HG03342 (cell line): Measurements from ENCODE around the gene IL1R1.

ENCODE experiments used
- ATAC-seq: cut with Tn5 transposase; IDR thresholded peaks from one replicate; pipeline ENCODE4 v1.9.1; 2021; ENCODE audit warnings: mild to moderate bottlenecking, moderate library complexity; ENCODE audit not compliant: unreplicated experiment

The IL1R1 gene

DNA sequence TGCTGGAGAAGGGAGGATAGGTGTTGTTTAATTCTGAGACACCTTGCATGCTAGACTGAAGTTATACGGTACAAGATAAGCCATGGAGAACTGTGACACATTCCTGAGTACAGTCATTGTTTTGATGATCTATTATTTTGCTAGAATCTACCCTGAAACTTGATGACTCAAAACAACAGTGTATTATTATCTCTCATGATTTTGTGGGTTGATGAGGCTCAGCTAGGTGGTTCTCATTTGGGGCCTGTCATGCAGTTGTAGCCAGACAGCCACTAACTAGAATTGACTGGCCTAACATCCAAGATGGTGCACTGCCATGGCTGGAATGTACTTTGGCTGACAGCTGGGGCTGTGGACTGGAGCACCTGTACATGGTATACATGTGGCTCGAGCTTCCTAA, 5.4 kb upstream of the IL1R1 start:
- ATAC-seq = no peak

DNA sequence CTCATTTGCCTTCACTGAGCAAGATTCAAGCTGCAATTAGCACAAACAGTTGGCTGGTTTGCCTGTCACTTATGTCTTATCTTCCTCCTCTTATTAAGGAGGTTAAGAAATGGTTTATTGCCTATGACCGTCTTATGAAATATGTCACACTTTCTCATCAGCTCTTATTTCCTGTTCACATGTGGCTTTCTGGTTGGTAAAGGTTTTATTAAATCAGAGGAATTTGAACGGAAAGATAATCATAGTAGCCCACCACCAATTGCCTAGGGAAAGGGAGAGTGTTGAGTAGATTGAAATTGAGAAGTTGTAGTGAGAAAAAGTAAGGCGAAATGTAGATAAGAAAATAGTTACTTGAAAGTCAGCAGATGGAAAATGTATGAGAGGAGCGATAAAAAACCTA, 4.2 kb upstream of the IL1R1 start:
- ATAC-seq = no peak

DNA sequence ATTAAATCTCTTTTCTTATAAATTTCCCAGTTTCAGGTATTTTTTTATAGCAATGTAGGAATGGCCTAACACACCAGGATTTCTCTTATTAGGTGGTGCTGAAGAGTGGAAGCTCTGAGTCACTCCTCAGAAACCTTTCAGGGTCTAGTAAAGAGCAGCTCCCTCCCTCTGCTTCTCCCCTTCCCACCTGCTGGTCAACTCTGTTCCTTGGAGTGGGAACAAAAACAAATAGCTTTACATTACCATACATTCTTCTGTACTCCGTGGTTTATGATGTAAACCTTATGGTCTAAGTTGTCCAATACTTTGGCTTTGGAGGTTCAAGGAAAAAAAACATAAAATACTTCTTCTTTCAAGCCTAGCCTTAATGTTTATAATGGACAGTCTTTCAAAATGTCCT, 2.7 kb upstream of the IL1R1 start:
- no peak for ATAC-seq

DNA sequence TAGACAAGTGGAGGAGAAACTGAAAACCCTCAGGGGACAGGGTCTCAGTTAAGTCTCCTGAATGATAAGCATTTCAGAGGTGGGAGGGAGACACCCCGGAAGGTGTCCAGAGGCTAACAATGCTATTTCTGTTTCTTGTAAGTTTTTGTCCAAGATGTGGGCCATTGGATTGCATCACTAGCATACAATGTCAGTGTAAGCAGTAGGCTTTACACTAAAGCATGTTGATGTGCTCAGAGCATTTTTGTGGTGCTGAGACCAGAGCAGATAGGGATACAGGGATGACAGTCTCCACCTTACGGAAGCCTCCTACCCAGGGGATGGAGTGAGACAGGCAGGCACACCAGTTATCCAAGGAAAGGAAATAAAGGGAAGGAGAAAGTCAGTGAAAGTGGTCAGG, 2.2 kb upstream of the IL1R1 start:
- ATAC-seq = no peak

DNA sequence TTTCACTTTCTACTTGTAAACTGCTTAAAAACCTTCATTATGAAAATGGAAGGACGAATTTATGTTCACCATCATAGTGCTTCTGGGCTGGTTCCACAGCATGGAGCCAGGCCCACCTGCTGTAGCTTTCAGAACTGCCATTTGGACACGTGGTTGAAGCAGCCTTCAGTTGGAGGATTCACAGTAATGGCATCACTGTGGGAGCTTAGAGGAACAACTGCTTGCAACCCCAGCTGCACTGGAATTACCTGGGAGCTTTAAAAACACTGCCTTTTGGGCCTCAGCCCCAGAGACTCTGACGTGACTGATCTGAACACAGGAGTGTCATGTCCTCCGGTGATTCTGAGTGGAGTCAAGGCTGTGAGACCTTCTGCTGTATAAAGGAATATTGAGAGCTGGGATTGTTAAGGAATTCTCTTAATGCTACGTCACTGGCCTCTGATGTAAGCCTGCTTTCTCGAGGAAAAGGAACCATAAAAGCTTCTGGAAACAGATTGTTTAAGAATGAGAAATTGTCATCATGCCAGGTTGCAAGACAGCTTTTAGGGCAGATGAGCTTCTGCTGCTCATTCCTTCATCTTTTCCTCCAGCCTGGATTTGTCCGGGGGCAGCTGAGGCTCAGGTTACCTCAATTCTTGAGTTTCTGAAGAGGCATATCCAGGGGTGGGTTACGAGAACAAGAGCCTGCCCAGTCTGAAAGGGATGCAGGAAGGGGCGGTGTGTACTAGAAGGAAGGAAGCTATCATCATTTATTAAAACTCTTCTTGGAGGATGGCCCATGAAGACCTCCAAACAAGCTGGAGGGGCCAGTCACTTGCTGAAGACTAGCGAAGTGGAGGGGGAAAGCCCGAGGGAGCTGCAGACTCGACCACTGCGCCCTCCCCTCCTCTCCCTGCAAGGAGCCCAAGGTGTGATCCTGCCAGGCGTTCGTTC, 1.3 kb upstream of the IL1R1 start:
- ATAC-seq = no peak

DNA sequence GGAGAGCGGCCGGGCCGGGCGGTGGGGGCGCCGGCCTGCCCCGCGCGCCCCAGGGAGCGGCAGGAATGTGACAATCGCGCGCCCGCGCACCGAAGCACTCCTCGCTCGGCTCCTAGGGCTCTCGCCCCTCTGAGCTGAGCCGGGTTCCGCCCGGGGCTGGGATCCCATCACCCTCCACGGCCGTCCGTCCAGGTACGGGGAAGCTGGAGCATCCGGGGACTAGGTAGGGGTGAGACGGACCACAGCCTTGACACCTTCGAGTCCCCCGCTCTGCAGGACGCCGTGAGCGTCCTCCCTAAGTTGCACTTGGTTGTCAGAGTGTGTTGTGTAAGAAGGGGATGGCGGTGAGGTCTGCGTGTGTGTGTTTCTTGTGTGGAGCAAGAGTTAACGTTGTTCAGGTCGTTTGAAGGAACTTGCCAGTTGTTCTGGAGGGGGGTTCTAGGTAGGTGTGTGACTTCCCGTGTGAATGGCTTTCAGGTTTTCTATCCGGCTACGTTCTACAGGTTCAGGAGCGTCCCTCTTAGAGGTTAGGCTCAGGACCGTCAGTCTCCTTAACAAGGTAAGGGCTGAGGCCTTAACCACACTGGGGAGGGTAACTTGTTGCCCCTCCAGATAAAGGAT, 393 bp downstream of the IL1R1 start:
- ATAC-seq = no peak

DNA sequence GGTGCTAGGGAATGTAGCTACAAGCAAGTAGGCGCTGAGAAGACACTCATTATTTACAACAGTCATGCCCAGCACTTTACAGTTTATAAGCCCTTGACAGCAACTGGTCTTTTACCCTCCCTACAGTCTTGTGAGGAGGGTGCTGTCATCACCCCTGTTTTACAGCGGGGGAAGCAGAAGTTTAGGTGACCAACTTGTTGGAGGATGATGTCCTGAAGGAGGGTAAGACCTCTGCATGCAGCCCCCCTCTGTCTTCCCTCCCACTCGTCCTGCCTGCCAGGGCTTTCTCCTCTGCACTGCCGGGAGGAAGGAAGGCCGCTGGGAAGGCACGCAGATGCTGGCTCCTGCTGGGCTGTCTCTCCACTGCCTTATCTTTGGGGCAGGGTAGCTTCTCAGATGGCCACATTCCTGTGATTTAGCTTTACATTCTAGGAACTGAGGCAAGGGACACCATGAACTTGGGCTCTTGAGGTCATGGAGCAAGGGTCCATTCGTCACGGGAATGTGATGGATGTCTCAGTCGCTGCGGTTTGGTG, 972 bp downstream of the IL1R1 start:
- ATAC-seq = no peak

DNA sequence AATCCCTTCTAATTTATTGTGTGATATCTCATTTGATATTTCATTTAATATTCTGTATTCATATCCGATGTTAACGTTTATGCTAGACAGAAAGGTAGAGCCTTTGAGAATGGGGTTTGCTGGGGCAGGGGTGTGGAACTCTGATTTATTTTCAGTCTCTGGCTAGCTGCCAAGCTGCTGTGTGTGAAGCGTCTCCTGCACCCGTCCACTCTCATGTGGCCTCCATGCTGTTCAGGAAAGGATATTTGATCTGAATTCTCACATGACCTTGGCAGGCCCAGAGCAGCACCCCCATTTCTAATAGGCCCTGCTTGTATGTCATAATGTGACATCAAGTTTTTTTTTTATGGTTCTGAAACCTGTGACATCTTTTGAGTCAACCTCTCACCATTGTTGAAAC, 1.6 kb downstream of the IL1R1 start:
- ATAC-seq = no peak

DNA sequence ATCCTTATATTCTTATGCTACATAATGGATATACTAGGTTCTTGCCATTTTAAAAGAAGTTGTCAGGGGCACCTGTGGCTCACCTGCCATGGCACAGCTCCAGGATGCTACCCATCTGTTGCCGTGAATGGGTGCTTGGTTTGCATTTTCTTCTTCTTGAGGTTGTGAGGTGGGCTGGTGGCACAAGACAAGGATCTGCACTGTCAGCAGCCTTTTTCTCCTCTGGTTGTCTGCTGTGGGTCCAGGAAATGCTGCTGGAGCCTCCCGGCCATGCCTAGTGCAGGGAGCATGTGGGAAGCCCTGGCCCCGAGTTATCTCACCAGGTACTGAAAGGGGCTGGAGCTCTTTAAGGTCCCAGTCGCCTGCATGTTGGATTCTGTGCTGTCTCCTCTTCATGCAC, 2.6 kb downstream of the IL1R1 start:
- no peak for ATAC-seq

DNA sequence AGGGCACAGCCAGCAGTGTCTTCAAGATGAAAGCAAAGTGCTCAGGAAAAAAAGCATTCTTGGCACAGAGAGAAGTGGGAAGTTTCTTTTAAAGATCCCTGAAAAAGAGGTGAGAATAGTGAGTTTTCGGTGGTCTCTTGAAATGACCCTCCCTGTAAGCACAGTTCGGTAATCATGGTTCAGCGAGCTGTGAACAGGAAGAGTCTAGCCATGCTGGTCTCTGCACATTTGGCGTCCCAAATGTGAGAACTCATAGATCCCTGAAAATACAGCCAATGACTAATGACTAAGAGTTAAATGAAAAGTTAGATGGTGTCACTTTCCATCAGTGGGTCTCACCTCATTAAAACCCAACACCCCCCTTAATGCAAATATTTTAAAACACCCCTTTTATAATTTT, 3.4 kb downstream of the IL1R1 start:
- no peak for ATAC-seq

DNA sequence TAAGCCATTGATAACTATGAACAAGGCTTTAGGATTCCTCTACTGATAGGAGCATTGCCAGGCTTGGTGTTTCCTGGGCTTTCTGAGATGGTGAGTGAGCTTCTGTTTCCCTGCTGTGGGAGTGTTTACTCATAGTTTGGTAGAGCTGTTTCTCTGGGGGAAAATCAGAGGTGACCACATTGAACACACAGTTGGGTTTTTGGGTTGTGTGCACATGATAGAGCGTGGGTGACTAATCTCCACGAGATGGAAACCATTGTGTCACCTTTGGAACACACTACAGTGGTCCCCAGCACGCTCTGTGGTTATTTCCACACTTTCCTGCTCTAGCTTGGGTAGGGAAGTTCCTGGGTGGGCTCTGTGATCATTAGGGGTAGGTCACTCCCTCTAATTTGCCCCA, 5.4 kb downstream of the IL1R1 start:
- ATAC-seq = no peak

DNA sequence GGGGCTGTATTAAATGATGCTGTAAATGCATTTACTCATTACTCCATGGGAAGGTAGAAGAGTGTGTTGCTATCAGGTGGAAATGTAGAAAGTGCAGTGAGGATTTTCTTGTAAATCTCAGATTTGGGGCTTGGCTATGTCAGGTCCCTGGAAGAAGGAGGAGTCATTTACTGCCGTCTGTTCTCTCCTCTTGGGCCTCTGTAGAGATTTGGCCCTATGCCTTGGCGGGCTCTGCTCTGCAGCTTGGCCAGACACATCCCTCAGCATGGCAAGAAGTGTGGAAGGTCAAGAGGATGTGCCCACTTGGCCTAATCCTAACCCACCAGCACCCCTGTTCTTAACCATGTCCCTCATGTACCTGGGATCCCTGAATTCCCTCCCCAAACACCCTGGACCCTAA, 6.7 kb downstream of the IL1R1 start:
- ATAC-seq = no peak

DNA sequence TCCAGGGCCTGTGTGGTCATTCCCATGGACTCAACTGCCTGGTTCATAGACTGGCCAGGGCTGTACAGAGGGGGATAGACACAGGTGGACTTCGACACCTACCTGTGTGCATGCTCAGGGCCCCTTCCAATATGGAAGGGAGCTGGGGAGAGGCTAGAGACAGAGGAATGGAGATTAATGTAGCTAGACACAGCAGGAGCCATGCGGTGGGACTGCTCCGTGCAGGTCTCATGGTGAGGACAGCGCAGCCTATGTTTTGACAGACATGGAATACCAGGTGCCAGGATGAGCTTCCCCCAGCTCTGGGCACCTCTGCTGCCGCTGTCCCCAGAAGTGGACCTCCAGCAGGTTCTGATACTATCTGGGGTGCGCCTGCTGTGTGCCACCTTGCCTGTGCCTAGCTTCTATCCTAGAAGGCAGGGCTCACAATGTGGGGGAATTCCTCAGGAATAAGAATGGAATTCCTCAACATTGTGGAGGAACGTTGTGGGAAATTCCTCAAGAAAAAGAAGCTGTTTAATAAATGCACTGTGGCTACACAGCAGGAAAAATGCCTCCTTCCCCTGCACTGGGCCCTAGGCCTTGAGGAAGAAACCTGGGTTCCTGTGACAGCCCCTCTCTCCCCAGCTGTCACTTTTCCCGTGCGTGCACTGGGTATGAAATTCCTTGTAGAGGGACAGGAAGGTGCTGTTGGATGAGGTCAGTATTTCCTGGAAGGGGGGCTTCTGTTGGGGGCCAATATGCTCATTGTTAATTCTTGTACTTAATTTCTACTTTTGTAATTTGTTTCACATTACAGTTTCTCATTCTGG, 7.3 kb downstream of the IL1R1 start:
- ATAC-seq = no peak

DNA sequence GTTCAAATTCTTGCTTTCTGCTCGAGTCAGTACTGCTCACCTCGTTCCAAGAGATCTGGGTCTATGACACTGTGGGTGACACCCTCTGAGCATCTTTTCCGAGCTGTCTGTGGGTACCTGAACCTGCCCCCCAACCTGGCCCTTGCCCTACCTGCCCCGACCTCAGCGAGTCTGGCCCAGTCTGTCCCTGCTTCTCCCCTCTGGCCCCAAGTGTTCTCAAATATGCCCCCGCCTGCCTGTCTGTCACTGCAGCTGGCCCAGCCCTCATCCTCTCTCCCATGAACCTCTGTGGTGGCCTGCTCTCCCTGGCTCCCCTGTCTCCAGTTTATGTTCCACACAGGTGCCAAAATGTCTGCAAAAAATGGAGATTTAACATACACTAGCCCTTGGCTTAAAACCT, 11.8 kb downstream of the IL1R1 start:
- ATAC-seq = no peak

DNA sequence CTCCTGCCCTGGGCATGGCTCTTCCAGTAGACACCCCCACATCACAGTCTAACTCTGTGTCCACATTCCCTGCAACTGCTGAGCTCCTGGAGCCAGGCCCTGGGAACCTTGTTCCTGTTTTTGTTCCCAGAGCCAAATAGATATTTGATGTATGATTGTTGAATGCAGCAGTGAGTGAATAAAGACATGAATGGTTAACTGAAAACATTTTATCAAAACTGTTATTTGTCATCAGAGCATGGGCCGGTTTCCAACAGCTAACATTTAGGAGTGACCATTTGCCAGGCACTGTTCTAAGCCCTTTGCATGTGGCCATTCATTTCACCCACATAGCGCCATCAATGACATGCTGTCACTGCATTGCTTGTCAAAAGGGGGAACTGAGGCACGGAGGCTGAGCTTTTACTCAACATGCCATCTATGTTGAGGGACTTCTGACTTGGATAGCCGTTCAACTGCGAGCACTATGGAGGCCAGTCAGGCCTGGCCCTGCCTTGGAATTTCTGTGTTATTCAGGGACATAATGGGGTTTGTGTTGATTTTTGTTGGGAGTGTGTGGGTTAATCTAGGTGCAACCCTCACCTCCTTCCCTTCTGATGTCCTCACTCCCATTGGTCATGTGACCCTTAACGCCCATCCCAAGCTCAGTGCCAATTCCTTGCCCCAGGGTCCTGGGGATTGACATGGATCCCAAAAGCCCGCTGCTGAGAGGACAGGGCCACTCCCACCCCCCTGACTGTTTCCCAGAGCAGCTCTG, 12.6 kb downstream of the IL1R1 start:
- no peak for ATAC-seq

DNA sequence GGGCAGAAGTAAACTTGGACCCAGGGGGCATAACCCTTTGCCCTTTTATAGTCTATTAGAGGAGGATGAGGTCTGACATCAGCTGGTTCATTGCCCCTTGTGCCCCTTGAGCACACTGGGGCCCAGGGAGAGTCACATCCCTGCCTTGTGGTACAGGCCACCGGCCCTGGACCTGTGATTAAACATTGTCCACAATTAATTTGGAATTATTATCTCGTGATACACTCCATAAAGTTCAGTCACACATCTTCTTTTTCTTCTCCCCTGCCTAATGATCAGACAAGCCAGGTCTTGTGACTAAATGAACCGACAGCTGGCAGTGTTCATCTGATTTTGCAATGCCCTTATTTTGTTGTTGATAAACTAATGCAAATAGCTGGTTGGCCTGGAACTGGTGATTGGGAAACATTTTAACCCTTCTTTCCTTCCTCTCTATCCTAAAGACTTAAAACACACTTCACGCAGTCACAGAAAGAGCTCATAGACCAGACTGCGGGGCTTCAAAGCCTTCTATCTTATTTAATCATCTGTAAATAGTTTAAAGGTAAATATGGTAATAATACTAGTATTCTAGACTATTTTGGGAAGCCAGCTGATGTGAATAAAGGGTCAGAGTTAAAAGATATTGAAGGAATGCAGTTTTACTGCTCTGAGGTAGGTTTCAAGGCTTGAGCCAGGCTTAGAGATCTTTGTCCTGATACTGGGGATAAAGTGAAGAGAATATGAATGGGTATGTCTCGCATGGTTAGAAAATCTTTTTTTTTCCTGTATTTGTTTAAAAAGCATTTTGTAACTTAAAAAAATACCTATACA, 13.4 kb downstream of the IL1R1 start:
- ATAC-seq = no peak

DNA sequence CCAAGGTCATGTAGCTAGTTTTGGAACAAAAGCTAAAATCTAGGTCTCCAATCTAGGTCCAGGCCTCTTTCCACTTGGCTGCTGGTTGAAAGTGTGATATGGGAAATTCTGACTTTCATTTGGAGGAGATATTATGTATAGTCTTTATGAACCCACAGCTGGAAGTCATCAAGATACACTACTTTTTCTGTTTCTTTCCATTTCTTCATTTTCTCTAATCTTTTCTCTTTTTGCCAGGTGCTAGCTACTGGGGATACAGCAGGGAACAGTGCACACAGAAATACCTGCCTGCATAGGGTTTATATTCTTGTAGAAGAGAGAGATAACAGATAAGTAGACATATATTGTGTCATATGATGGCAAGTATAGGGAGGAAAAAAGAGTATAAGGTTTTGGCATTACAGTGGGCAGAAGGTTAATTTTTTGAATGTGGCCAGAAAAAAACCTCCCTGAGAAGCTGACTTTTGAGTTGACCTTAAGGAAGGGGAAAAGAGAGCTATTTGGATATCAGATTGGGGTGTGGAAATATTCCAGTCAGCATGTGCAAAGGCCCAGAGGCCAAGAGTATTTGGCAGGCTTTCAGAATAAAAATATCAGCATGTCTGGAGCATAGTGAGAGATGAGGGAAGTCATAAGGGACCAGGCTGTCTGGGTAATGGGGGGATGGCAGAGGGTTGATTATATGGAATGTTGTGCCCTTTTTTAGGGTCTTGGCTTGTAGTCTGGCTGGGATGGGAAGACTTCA, 15.6 kb downstream of the IL1R1 start:
- no peak for ATAC-seq

DNA sequence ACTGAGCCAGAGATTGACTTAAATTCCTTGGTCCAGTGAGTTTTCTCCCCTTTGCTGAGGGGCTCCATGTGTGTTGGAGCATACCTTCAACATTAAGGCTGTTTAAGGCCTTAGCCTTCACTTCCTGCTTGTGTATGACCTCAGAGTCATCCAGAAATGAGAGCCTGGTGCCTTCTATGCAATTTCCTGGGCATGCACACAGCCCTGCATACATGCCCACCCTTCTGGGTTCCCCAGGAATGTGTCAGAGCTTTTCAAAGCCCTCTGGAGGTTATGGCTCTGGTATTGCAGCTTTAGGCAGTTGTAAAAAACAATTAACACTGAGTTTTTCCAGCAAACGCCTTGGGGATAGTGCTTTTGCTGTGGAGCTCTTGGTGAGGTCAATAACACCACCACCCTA, 16.7 kb downstream of the IL1R1 start:
- ATAC-seq = no peak

DNA sequence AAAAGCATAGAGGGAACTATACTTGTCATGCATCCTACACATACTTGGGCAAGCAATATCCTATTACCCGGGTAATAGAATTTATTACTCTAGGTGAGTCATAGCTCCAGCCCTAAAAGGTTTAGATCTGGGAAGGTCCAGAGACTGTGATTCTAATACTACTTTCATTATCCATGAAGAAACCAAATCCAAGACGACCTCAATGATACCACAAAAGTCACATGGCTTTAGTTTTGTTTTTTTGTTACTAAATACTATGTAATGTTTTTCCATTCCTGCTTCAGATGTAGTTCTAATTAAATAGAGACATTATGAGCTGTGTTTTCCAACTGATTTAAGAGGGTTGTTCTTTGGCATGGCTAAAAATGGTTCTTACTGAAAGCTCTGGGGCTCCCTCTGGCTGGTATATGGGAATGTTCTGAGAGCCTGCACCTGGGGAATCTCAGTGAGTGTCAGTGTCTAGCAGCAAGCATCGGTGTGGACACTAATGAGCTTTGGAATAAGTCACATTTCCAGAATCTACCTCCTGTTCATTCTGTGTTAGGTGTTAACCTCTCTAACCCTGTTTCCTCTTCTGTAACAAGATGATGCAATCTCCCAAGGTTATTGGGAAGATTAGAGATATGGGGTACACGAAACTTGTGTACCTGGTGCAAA, 23.8 kb downstream of the IL1R1 start:
- ATAC-seq = no peak
